ENCODE measurements around the gene TBCC. TPM values are rescaled to one million over a fixed set of nuclear protein-coding genes. Genes with fewer than 3 reads are reported as not detected.

Gene TBCC
- total and polyA plus RNA-seq, 2 of the 8 experiments (the other 6 are each of a cell fraction or from before 2014, with no cell fraction given) = 22.7 to 25.5 TPM

- TF ChIP-seq, protein P1, sequence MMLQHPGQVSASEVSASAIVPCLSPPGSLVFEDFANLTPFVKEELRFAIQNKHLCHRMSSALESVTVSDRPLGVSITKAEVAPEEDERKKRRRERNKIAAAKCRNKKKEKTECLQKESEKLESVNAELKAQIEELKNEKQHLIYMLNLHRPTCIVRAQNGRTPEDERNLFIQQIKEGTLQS (IDR thresholded peaks at IDR 0.05; ENCODE audit: insufficient read depth, low read depth, low read length) = no peak
- no peak for TF ChIP-seq CBX8 (IDR thresholded peaks at IDR 0.05; ENCODE audit: borderline replicate concordance, low read depth, low read length)
- TF ChIP-seq RNF2 (IDR thresholded peaks at IDR 0.05; ENCODE audit: borderline replicate concordance, low read depth, low read length, missing control alignments, poor library complexity, severe bottlenecking) = no peak
- TF ChIP-seq RFX5 (IDR thresholded peaks at IDR 0.05; ENCODE audit: borderline replicate concordance, low read depth, low read length) = no peak
- no peak for TF ChIP-seq BRCA1 (IDR thresholded peaks at IDR 0.05; ENCODE audit: low read depth, low read length)
- TF ChIP-seq NRF1 (IDR thresholded peaks at IDR 0.05; ENCODE audit: low read depth, low read length) = no peak
- no peak for TF ChIP-seq KDM4A (IDR thresholded peaks at IDR 0.05; ENCODE audit: low read depth, low read length, severe bottlenecking)
Measured at GRCh38 chr6:42715871-42716270, 30.0 kb downstream of the TBCC start (continued).
